GM19240 (cell line): ENCODE measurements around the gene EFNB3.

Experiments used
- DNase-seq: peaks from one replicate; pipeline ENCODE4 v3.0.0; 2011; ENCODE audit warnings: low spot score; ENCODE audit not compliant: insufficient read length

Gene EFNB3

DNA sequence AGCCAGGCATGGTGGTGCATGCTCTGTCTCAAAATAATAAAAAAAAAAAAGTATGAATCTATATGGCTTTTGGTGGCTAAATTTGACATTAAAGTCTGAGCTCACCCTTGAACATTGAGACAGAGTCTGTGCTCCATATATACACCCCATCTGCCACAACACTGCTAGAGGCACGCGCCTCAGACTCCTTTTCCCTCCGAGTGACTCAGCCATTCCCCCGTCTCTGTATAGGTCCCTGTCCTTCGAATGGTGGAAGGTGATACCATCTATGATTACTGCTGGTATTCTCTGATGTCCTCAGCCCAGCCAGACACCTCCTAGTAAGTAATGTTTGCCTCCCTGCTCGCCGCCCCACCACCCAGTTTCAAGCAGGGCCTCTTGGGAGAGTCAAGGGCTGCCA lies 4.5 kb upstream of the EFNB3 start:
- DNase-seq: no peak

GRCh38 chr17:7701681-7702080 lies 3.3 kb upstream of the EFNB3 start:
- DNase-seq: no peak

GRCh38 chr17:7702776-7703175 lies 2.2 kb upstream of the EFNB3 start:
- no peak for DNase-seq

GRCh38 chr17:7703584-7704479 lies 1.2 kb upstream of the EFNB3 start:
- DNase-seq: no peak

- no peak for DNase-seq
Measured at GRCh38 chr17:7705269-7706255, 560 bp downstream of the EFNB3 start.

DNA sequence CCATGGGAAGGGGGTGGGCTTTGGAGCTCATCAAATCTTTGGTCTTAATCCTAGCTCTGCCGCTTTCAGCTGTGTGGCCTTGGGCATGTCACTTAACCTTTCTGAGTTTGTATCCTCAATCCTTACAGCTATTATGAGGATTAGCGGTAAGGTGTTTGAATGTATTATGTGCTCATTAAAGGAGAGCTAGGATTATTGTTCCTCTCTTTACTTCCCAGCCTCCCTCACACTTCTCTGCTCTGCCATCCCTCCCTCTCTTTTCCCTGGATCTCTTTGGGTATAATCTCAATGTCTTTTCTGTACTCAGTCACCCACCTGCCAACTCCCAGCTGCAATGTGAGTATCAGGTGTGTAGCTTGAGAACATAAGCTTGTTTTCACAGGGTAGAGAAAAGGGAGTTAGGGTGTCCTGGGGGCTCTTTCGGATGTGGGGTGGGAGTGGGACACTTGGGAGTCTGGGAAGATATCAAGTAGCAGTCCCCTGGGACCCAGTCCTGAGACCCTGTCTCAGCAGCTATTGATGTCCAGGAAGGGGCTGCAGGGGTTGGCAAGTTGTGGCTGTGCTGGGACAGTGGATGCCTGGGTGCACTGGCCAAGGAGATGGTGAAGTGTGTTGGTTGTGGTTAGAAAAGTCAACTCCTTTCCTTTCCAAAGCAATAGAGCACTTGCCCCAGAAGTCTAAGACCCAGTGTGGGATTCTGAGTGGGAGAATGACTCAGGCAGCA lies 1.8 kb downstream of the EFNB3 start:
- no peak for DNase-seq

GRCh38 chr17:7707446-7707845 lies 2.4 kb downstream of the EFNB3 start:
- DNase-seq: no peak

GRCh38 chr17:7707858-7708750 lies 3.1 kb downstream of the EFNB3 start:
- DNase-seq: no peak

- no peak for DNase-seq
Measured at GRCh38 chr17:7709031-7709430, 4.0 kb downstream of the EFNB3 start.

DNA sequence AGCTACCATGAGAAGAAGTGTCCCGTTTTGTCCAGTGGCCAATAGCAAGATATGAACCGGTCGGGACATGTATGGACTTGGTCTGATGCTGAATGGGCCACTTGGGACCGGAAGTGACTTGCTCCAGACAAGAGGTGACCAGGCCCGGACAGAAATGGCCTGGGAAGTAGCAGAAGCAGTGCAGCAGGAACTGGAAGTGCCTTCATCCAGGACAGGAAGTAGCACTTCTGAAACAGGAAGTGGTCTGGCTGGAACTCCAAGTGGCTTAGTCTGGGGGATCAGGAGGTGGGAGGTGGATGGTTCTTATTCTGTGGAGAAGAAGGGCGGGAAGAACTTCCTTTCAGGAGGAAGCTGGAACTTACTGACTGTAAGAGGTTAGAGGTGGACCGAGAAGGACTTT lies 5.3 kb downstream of the EFNB3 start:
- DNase-seq: no peak

GRCh38 chr17:7711051-7711755 lies 6.2 kb downstream of the EFNB3 start:
- DNase-seq: no peak

GRCh38 chr17:7712111-7712771 lies 7.2 kb downstream of the EFNB3 start:
- DNase-seq: no peak

- DNase-seq: no peak
Measured at GRCh38 chr17:7713782-7714181, 8.8 kb downstream of the EFNB3 start.

- DNase-seq: no peak
Measured at GRCh38 chr17:7714721-7715594, 10.0 kb downstream of the EFNB3 start.

GRCh38 chr17:7715936-7716886 lies 11.2 kb downstream of the EFNB3 start:
- no peak for DNase-seq

GRCh38 chr17:7716901-7717755 lies 12.1 kb downstream of the EFNB3 start, which contains the start of gene DNAH2:
Gene DNAH2, plus strand, starts transcription at chr17:7717744. Its CDS starts 1,991 bp downstream, at chr17:7719735.
- no peak for DNase-seq
